Activated CD4-positive, alpha-beta T cell treated with anti-CD3 and anti-CD28 coated beads, Interleukin-2, amount 10 ng/mL, durations not matched to agents 7 days and 5 days (primary cell): ENCODE data around the gene RTN3. TPM values are rescaled to one million over a fixed set of nuclear protein-coding genes. Genes with fewer than 3 reads are reported as not detected.
"Not testable (repeated sequence)": the region's sequence is repeated elsewhere in the genome, so short reads cannot be mapped to it uniquely, and the experiment has no call there.

Source experiments
- CTCF ChIA-PET: fragments of 350-600 bp; sonication (Branson Sonifier 250); formaldehyde crosslinking; loops from one replicate; lab custom pipeline; 2021; ENCODE audit warnings: antibody characterized with exemption; lab: Charles Lee
- POLR2A ChIA-PET: fragments of 350-600 bp; sonication (Branson Sonifier 250); formaldehyde crosslinking; loops from one replicate; lab custom pipeline; 2021; ENCODE audit warnings: antibody characterized with exemption; lab: Charles Lee
- DNase-seq: peaks from one replicate; pipeline ENCODE4 v3.0.0-alpha.2; 2020
- H3K27ac Mint-ChIP-seq: one replicate; pipeline ENCODE4 v1.8.0; 2021; ENCODE audit warnings: mild to moderate bottlenecking, moderate library complexity, mixed read lengths
- H3K27me3 Mint-ChIP-seq: one replicate; pipeline ENCODE4 v1.8.0; 2021; ENCODE audit warnings: mixed read lengths
- H3K36me3 Mint-ChIP-seq: one replicate; pipeline ENCODE4 v1.8.0; 2021; ENCODE audit warnings: low read depth, mixed read lengths
- H3K4me1 Mint-ChIP-seq: one replicate; pipeline ENCODE4 v1.8.0; 2021; ENCODE audit warnings: mixed read lengths
- H3K4me3 Mint-ChIP-seq: one replicate; pipeline ENCODE4 v1.8.0; 2021; ENCODE audit warnings: mild to moderate bottlenecking, moderate library complexity, mixed read lengths
- H3K9me3 Mint-ChIP-seq: one replicate; pipeline ENCODE4 v1.8.0; 2021; ENCODE audit warnings: mixed read lengths
- total RNA-seq, 2 experiments: library from RNA; stranded (reverse); gene quantifications; one replicate each; pipeline ENCODE4 v1.2.3, GENCODE V29; 2021

RTN3 gene
- total RNA-seq, 2 experiments from 2014 or later: 65.9 to 72.7 TPM

GRCh38 chr11:63769042-63769713, 87.9 kb downstream of the RTN3 start:
- no peak for DNase-seq
- Mint-ChIP-seq H3K36me3 (no peaks in the 10 kb centered on the region), H3K4me3 (no peak overlapping the region), H3K9me3 (no peaks in the 10 kb centered on the region), H3K27me3 (peaks cover 30% of the 10 kb centered on the region), H3K27ac (no peak overlapping the region), H3K4me1 (peaks cover 9% of the 10 kb centered on the region)
- ChIA-PET CTCF (interaction anchor here (0.9 to 1.4 kb wide), 3 partner anchors 37 to 123 kb away, joined by 3 to 4 read pairs (median 3); partner anchors contain the start of gene RTN3), POLR2A (no interaction called here)

- H3K36me3 Mint-ChIP-seq: no peaks in the 10 kb centered on the region
- peak overlapping the region; percentile 58 for H3K4me3 Mint-ChIP-seq
- H3K27me3 Mint-ChIP-seq: peaks cover 30% of the 10 kb centered on the region
- no peak overlapping the region for H3K27ac Mint-ChIP-seq
- ChIA-PET CTCF (no interaction called here), POLR2A (no interaction called here)
- no peak for DNase-seq
- H3K9me3 Mint-ChIP-seq: no peaks in the 10 kb centered on the region
- H3K4me1 Mint-ChIP-seq: peaks cover 9% of the 10 kb centered on the region
These were observed 88.6 kb downstream of the RTN3 start for GRCh38 chr11:63769714-63770455.

GRCh38 chr11:63770763-63771162, 89.5 kb downstream of the RTN3 start:
- Mint-ChIP-seq H3K9me3 (no peaks in the 10 kb centered on the region), H3K27me3 (peaks cover 30% of the 10 kb centered on the region), H3K4me3 (no peak overlapping the region), H3K36me3 (no peaks in the 10 kb centered on the region), H3K27ac (no peak overlapping the region), H3K4me1 (peaks cover 9% of the 10 kb centered on the region)
- POLR2A ChIA-PET: no interaction called here
- DNase-seq: no peak
- CTCF ChIA-PET: no interaction called here

GRCh38 chr11:63771741-63772318, 90.5 kb downstream of the RTN3 start:
- H3K27ac Mint-ChIP-seq, H3K9me3 Mint-ChIP-seq, H3K36me3 Mint-ChIP-seq, H3K4me3 Mint-ChIP-seq, DNase-seq, H3K4me1 Mint-ChIP-seq: not testable (repeated sequence)
- ChIA-PET POLR2A (interaction anchor here (0.6 kb wide), 1 partner anchor 311 kb away, joined by 3 read pairs; no protein-coding TSS in a partner anchor), CTCF (interaction anchor here (0.6 kb wide), 1 partner anchor 15 kb away, joined by 3 read pairs; no protein-coding TSS in a partner anchor)
- peaks cover 30% of the 10 kb centered on the region for H3K27me3 Mint-ChIP-seq

GRCh38 chr11:63775191-63775590, 93.9 kb downstream of the RTN3 start:
- H3K36me3 Mint-ChIP-seq: no peaks in the 10 kb centered on the region
- POLR2A ChIA-PET: no interaction called here
- no peaks in the 10 kb centered on the region for H3K9me3 Mint-ChIP-seq
- no peak overlapping the region for H3K4me3 Mint-ChIP-seq
- H3K27ac Mint-ChIP-seq: no peak overlapping the region
- CTCF ChIA-PET: no interaction called here
- H3K4me1 Mint-ChIP-seq: no peaks in the 10 kb centered on the region
- DNase-seq: no peak
- peaks cover 33% of the 10 kb centered on the region for H3K27me3 Mint-ChIP-seq

- no peaks in the 10 kb centered on the region for H3K9me3 Mint-ChIP-seq
- CTCF ChIA-PET: interaction anchor here (0.6 to 1.2 kb wide), 4 partner anchors 11 to 196 kb away, joined by 3 read pairs; partner anchors contain the start of gene COX8A
These were observed 97.7 kb downstream of the RTN3 start for GRCh38 chr11:63779039-63779438.

GRCh38 chr11:63782749-63783148, 101.4 kb downstream of the RTN3 start:
- Mint-ChIP-seq H3K9me3 (no peaks in the 10 kb centered on the region), H3K36me3 (no peaks in the 10 kb centered on the region), H3K27ac (no peak overlapping the region), H3K4me1 (peaks cover 5% of the 10 kb centered on the region), H3K27me3 (peaks cover 19% of the 10 kb centered on the region), H3K4me3 (no peak overlapping the region)
- ChIA-PET CTCF (interaction anchor here (1.1 kb wide), 1 partner anchor 15 kb away, joined by 4 read pairs; the partner anchor contains the start of gene ZFTA), POLR2A (no interaction called here)
- DNase-seq: no peak

More at GRCh38 chr11:63779039-63779438, 97.7 kb downstream of the RTN3 start:
- DNase-seq: no peak
- H3K27ac Mint-ChIP-seq: no peak overlapping the region
- no peaks in the 10 kb centered on the region for H3K4me1 Mint-ChIP-seq
- no peak overlapping the region for H3K4me3 Mint-ChIP-seq
- POLR2A ChIA-PET: no interaction called here
- H3K36me3 Mint-ChIP-seq: no peaks in the 10 kb centered on the region
- peaks cover 8% of the 10 kb centered on the region for H3K27me3 Mint-ChIP-seq

- H3K9me3 Mint-ChIP-seq: no peaks in the 10 kb centered on the region
- DNase-seq: no peak
- H3K27me3 Mint-ChIP-seq: peaks cover 14% of the 10 kb centered on the region
- H3K4me3 Mint-ChIP-seq: no peak overlapping the region
- POLR2A ChIA-PET: no interaction called here
- no peak overlapping the region for H3K27ac Mint-ChIP-seq
- CTCF ChIA-PET: no interaction called here
- H3K4me1 Mint-ChIP-seq: peaks cover 5% of the 10 kb centered on the region
- H3K36me3 Mint-ChIP-seq: no peaks in the 10 kb centered on the region
These were observed 102.8 kb downstream of the RTN3 start for GRCh38 chr11:63783925-63784592.

- Mint-ChIP-seq H3K27ac (no peak overlapping the region), H3K4me1 (peaks cover 8% of the 10 kb centered on the region), H3K9me3 (no peaks in the 10 kb centered on the region), H3K36me3 (no peaks in the 10 kb centered on the region), H3K27me3 (peaks cover 14% of the 10 kb centered on the region), H3K4me3 (no peak overlapping the region)
- POLR2A ChIA-PET: no interaction called here
- no peak for DNase-seq
- CTCF ChIA-PET: interaction anchor here (0.6 to 0.7 kb wide), 2 partner anchors 128 to 555 kb away, joined by 4 to 6 read pairs; no protein-coding TSS in a partner anchor
These were observed 104.5 kb downstream of the RTN3 start for GRCh38 chr11:63785823-63786222.

- no peak for DNase-seq
- H3K27ac Mint-ChIP-seq: no peak overlapping the region
- peaks cover 3% of the 10 kb centered on the region for H3K4me1 Mint-ChIP-seq
- H3K36me3 Mint-ChIP-seq: peaks cover 5% of the 10 kb centered on the region
- CTCF ChIA-PET: no interaction called here
- peaks cover 14% of the 10 kb centered on the region for H3K9me3 Mint-ChIP-seq
- POLR2A ChIA-PET: no interaction called here
- peaks cover 14% of the 10 kb centered on the region for H3K27me3 Mint-ChIP-seq
- H3K4me3 Mint-ChIP-seq: no peak overlapping the region
These were observed 110.3 kb downstream of the RTN3 start for GRCh38 chr11:63791495-63792167.

- H3K4me3 Mint-ChIP-seq: no peak overlapping the region
- ChIA-PET CTCF (interaction anchor here (1.3 kb wide), 1 partner anchor 13 kb away, joined by 3 read pairs; no protein-coding TSS in a partner anchor), POLR2A (no interaction called here)
- peaks cover 14% of the 10 kb centered on the region for H3K9me3 Mint-ChIP-seq
- H3K4me1 Mint-ChIP-seq: peaks cover 3% of the 10 kb centered on the region
- DNase-seq: no peak
- H3K27me3 Mint-ChIP-seq: peaks cover 12% of the 10 kb centered on the region
- peaks cover 5% of the 10 kb centered on the region for H3K36me3 Mint-ChIP-seq
- H3K27ac Mint-ChIP-seq: no peak overlapping the region
These were observed 111.9 kb downstream of the RTN3 start for GRCh38 chr11:63793161-63793560.

GRCh38 chr11:63795066-63795465, 113.8 kb downstream of the RTN3 start:
- Mint-ChIP-seq H3K27me3 (peaks cover 12% of the 10 kb centered on the region), H3K27ac (no peak overlapping the region), H3K4me1 (peaks cover 3% of the 10 kb centered on the region), H3K9me3 (peaks cover 14% of the 10 kb centered on the region), H3K4me3 (no peak overlapping the region), H3K36me3 (peaks cover 5% of the 10 kb centered on the region)
- no peak for DNase-seq
- CTCF ChIA-PET: no interaction called here
- POLR2A ChIA-PET: no interaction called here
